Pulmonary artery endothelial cell (primary cell): ENCODE results near the gene NR1I2. TPM values are rescaled to one million over a fixed set of nuclear protein-coding genes. Genes with fewer than 3 reads are reported as not detected.

Source experiments
- DNase-seq: peaks from one replicate; pipeline ENCODE4 v3.0.0-alpha.2; 2011; ENCODE audit warnings: low read depth, low spot score
- total RNA-seq: library from RNA; depleted of rRNA; stranded (reverse); fragments of >200 nt; gene quantifications from 2 replicates; pipeline ENCODE4 v1.2.3, GENCODE V29; 2014

NR1I2 gene
- total RNA-seq, 1 donor from 2014 or later = not detected

GRCh38 chr3:119779731-119780383 lies 2.0 kb upstream of the NR1I2 start:
- DNase-seq = no peak

GRCh38 chr3:119782460-119782859 lies 559 bp downstream of the NR1I2 start:
- DNase-seq = no peak

- no peak for DNase-seq
These were observed 1.4 kb downstream of the NR1I2 start for GRCh38 chr3:119783255-119783654.

- DNase-seq = no peak
These were observed 2.0 kb downstream of the NR1I2 start for GRCh38 chr3:119783883-119784282.

GRCh38 chr3:119786409-119786808 lies 4.5 kb downstream of the NR1I2 start:
- DNase-seq = no peak

- no peak for DNase-seq
These were observed 8.5 kb downstream of the NR1I2 start for GRCh38 chr3:119790369-119790768.

- no peak for DNase-seq
These were observed 10.4 kb downstream of the NR1I2 start for GRCh38 chr3:119792270-119792669.

- DNase-seq = no peak
These were observed 12.5 kb downstream of the NR1I2 start for GRCh38 chr3:119794401-119794800.

GRCh38 chr3:119794971-119795612 lies 13.2 kb downstream of the NR1I2 start:
- no peak for DNase-seq

- no peak for DNase-seq
These were observed 13.9 kb downstream of the NR1I2 start for GRCh38 chr3:119795849-119796248.

GRCh38 chr3:119796368-119796767 lies 14.5 kb downstream of the NR1I2 start:
- no peak for DNase-seq

GRCh38 chr3:119796785-119797184 lies 14.9 kb downstream of the NR1I2 start:
- no peak for DNase-seq

GRCh38 chr3:119800844-119801243 lies 18.9 kb downstream of the NR1I2 start:
- DNase-seq = no peak

- no peak for DNase-seq
These were observed 26.3 kb downstream of the NR1I2 start for GRCh38 chr3:119808244-119808643.

GRCh38 chr3:119808843-119809242 lies 26.9 kb downstream of the NR1I2 start:
- no peak for DNase-seq

- no peak for DNase-seq
These were observed 27.5 kb downstream of the NR1I2 start for GRCh38 chr3:119809249-119810017.

GRCh38 chr3:119810018-119810435 lies 28.1 kb downstream of the NR1I2 start:
- no peak for DNase-seq

GRCh38 chr3:119812491-119813058 lies 30.7 kb downstream of the NR1I2 start:
- no peak for DNase-seq

- no peak for DNase-seq
These were observed 33.8 kb downstream of the NR1I2 start for GRCh38 chr3:119815716-119816115.

- DNase-seq = no peak
These were observed 35.2 kb downstream of the NR1I2 start for GRCh38 chr3:119817071-119817470.

- no peak for DNase-seq
These were observed 35.9 kb downstream of the NR1I2 start for GRCh38 chr3:119817583-119818363.
